Ishikawa (cell line): ENCODE data around the gene TP53I13.
A peak's percentile ranks its signal among the peaks of the same experiment; 100 is the strongest.

Experiments
- CEBPB ChIP-seq: IDR thresholded peaks from 2 replicates; pipeline ENCODE4 v1.6.1; 2012
- CREB1 ChIP-seq: IDR thresholded peaks from 2 replicates; pipeline ENCODE4 v1.6.1; 2012; ENCODE audit warnings: low read depth
- EGR1 ChIP-seq: IDR thresholded peaks from 2 replicates; pipeline ENCODE4 v1.6.1; 2012
- EP300 ChIP-seq: IDR thresholded peaks from 2 replicates; pipeline ENCODE4 v1.6.1; 2012; ENCODE audit warnings: borderline replicate concordance
- FOXM1 ChIP-seq: IDR thresholded peaks from 2 replicates; pipeline ENCODE4 v1.6.1; 2012; ENCODE audit warnings: low read depth, borderline replicate concordance
- NFIC ChIP-seq: IDR thresholded peaks from 2 replicates; pipeline ENCODE4 v1.6.1; 2012
- RAD21 ChIP-seq: IDR thresholded peaks from 2 replicates; pipeline ENCODE4 v1.6.1; 2012; ENCODE audit warnings: low read depth
- TAF1 ChIP-seq: IDR thresholded peaks from 2 replicates; pipeline ENCODE4 v1.6.1; 2012; ENCODE audit warnings: low read depth, mild to moderate bottlenecking
- TCF12 ChIP-seq: IDR thresholded peaks from 2 replicates; pipeline ENCODE4 v1.6.1; 2012; ENCODE audit warnings: low read depth
- TEAD4 ChIP-seq: IDR thresholded peaks from 2 replicates; pipeline ENCODE4 v1.6.1; 2012
- YY1 ChIP-seq: IDR thresholded peaks from 2 replicates; pipeline ENCODE4 v1.6.1; 2012; ENCODE audit warnings: low read depth
- ZBTB7A ChIP-seq: IDR thresholded peaks from 2 replicates; pipeline ENCODE4 v1.6.1; 2012; ENCODE audit warnings: low read depth
- TF ChIP-seq, protein P1 (sequence below): IDR thresholded peaks from 2 replicates; pipeline ENCODE4 v1.6.1; 2012
- TF ChIP-seq, protein P2 (sequence below): IDR thresholded peaks from 2 replicates; pipeline ENCODE4 v1.6.1; 2012; ENCODE audit warnings: low read depth, mild to moderate bottlenecking
- TF ChIP-seq, protein P3 (sequence below): IDR thresholded peaks from 2 replicates; pipeline ENCODE4 v1.6.1; 2012

TP53I13 gene

DNA sequence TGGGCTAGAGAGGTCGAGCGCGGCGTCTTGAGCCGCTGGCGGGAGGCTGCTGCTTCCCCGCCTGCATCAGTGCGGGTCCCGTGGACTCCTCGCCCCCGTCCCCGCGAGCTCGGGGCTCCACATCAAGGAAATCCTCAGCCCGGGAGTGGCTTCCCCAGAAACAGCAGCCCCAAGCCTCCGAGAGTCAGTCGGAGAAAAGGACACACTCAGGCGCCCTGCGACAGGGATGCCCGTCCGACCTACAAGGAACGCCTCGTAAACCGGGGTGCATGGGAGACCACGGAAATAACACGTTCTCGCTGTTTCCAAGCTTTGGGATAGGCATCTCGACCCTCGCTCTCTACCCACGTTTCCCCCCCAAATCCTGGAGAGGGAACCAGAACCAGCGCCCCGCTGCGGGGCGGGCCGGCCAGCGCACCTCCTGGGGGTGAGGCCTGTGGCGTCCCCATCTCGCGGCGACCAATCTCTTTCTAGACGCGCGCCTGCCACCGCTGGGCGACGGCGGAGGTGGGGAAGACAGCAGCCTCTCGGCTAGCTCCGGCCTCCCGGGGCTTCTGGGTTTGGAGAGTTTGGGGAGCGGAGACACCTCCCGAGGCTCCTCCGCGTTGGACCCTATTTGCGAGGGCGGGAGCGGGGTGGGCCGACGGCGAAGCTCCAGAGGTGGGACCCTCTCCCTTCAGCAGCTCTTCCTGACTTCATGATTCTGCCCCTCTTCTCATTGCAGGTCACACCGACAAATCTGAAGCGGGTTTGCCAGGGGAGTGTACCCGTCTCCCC is 759 bp upstream of the TP53I13 start:
- TF ChIP-seq, protein P1, sequence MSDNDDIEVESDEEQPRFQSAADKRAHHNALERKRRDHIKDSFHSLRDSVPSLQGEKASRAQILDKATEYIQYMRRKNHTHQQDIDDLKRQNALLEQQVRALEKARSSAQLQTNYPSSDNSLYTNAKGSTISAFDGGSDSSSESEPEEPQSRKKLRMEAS, result peak; percentile 68
- TF ChIP-seq, protein P2, sequence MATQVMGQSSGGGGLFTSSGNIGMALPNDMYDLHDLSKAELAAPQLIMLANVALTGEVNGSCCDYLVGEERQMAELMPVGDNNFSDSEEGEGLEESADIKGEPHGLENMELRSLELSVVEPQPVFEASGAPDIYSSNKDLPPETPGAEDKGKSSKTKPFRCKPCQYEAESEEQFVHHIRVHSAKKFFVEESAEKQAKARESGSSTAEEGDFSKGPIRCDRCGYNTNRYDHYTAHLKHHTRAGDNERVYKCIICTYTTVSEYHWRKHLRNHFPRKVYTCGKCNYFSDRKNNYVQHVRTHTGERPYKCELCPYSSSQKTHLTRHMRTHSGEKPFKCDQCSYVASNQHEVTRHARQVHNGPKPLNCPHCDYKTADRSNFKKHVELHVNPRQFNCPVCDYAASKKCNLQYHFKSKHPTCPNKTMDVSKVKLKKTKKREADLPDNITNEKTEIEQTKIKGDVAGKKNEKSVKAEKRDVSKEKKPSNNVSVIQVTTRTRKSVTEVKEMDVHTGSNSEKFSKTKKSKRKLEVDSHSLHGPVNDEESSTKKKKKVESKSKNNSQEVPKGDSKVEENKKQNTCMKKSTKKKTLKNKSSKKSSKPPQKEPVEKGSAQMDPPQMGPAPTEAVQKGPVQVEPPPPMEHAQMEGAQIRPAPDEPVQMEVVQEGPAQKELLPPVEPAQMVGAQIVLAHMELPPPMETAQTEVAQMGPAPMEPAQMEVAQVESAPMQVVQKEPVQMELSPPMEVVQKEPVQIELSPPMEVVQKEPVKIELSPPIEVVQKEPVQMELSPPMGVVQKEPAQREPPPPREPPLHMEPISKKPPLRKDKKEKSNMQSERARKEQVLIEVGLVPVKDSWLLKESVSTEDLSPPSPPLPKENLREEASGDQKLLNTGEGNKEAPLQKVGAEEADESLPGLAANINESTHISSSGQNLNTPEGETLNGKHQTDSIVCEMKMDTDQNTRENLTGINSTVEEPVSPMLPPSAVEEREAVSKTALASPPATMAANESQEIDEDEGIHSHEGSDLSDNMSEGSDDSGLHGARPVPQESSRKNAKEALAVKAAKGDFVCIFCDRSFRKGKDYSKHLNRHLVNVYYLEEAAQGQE, result no peak

DNA sequence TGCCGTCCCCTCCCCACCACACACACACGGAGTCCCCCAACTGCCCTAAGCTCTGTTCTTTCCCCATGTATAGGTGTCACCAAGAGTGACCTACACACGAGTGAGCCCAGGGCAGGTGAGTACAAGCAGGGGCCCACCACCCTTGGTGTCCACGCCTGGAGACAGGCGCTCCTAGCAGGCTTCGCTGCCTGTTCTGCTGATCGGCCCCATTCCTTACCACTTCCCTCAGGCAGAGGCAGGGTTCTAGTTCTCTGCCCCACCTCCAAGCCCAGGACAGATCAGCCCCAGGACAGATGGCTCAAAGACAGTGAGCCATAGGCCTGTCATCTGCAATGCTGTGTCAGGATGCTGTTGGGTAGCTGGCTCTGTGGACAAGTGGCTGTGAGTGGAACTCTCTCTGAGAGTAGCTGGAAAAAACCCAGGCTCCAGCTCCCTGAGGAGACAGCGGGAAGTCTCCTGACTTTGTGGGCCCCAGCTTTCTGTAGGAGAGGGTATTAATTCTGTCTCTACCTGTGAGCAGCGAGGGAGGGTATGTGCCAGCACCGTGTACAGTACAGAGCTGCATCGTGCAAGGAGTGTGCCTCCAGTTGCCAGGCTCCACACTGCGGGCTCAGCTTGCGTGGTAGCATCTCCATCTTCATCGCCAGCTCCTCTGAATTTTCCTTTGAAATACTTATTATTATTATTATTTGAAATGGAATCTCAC is 897 bp downstream of the TP53I13 start:
- TF ChIP-seq YY1, result no peak
- TF ChIP-seq, protein P1, result no peak
- TF ChIP-seq EGR1, result no peak
- no peak for TF ChIP-seq TAF1
- TF ChIP-seq TCF12, result no peak
- TF ChIP-seq NFIC, result no peak
- no peak for TF ChIP-seq CREB1
- TF ChIP-seq, protein P3, sequence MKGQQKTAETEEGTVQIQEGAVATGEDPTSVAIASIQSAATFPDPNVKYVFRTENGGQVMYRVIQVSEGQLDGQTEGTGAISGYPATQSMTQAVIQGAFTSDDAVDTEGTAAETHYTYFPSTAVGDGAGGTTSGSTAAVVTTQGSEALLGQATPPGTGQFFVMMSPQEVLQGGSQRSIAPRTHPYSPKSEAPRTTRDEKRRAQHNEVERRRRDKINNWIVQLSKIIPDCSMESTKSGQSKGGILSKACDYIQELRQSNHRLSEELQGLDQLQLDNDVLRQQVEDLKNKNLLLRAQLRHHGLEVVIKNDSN, result no peak
- TF ChIP-seq, protein P2, result no peak
- TF ChIP-seq ZBTB7A, result no peak
- TF ChIP-seq RAD21, result no peak
- no peak for TF ChIP-seq TEAD4
- TF ChIP-seq CEBPB, result no peak
- TF ChIP-seq FOXM1, result no peak
- no peak for TF ChIP-seq EP300

DNA sequence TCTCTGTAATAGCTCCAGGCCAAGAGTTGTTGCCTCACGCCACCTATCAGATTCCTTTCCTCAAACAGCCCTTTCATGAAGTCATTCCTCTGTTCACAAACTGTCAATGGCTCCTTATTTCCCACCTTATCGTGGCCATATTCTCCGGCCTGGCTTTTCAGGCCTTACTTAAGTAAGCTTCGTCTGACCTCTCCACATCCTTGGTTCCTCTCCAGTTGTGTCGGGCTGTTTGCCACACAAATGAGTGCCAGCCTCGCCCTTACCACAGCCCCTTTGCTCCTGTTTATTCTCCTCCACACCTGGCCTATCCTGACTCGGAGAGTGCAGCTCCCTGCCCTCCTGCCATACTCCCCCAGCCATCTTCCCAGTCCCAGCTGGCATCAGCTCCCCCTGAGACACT is 2.0 kb downstream of the TP53I13 start:
- TF ChIP-seq YY1 (no peak), CREB1 (no peak), EGR1 (no peak), TAF1 (no peak), EP300 (no peak), ZBTB7A (no peak), RAD21 (no peak), TEAD4 (no peak), NFIC (no peak), FOXM1 (no peak), TCF12 (no peak), CEBPB (no peak)
- TF ChIP-seq, protein P2, result no peak
- TF ChIP-seq, protein P3, result no peak
- TF ChIP-seq, protein P1, result no peak

DNA sequence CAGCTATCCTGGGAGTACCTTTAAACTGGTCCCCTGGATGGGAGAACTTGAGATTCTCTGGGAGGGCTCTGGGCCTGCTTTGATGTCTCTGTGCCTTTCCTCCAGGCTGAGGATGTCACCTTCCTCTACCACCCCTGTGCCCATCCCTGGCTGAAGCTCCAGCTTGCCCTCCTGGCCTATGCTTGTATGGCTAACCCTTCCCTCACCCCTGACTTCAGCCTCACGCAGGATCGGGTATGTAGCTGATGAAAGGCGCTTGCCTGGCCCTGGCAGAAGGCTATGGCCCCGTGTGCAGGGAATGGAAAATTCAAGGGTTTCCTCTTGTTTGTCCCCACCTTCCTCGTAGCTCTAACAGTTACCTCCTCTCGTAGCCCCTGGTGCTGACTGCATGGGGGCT is 3.0 kb downstream of the TP53I13 start:
- TF ChIP-seq YY1 (no peak), CEBPB (no peak), EGR1 (no peak), TCF12 (no peak)
